ENCODE results near the gene GNPTG.

DNA sequence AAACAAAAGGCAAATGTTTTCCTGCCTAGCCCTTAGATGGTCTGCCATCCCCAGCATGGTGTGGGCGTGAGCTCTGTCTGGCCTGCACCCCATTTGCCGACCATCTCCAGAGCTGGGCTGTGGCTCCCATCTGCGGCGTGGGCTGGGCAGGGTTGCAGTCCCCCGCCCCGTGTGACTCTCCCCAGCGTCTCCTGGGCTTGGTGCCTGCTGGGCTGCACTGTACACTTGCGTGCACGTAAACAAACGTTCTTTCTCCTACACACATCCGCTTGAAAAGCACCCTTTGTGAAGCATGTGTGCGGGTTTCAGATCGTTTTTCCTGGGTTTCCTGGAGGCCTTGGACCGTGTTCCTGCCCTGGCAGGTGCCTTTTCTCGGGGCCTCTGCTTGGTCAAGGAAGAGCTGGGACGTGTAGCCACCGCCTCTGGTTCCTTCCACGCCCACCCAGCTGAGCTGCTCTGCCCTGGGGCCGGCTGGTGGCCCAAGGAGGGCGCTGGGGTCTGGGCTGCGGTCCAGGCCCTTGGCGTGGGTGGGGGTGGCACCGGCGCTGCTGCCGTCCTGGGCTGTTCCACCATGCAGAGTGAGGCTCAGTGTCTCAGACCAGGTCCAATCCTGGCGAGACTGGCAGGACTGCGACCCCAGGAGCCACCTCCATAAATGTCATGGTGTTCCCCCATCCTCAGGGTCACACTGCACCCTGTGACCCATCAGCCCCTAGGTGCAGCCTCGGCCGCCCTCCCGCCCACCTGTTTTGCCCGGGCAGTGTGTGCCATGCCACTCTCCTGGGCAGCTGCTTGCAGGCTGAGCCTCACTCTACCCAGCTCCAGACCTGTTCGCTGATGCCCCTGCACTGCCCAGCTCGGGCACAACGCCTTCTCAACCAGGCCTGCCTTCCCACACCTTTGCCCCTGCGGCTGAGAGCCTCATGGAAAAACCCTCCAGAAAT, 28.2 kb upstream of the GNPTG start:
- TF ChIP-seq, protein P1, sequence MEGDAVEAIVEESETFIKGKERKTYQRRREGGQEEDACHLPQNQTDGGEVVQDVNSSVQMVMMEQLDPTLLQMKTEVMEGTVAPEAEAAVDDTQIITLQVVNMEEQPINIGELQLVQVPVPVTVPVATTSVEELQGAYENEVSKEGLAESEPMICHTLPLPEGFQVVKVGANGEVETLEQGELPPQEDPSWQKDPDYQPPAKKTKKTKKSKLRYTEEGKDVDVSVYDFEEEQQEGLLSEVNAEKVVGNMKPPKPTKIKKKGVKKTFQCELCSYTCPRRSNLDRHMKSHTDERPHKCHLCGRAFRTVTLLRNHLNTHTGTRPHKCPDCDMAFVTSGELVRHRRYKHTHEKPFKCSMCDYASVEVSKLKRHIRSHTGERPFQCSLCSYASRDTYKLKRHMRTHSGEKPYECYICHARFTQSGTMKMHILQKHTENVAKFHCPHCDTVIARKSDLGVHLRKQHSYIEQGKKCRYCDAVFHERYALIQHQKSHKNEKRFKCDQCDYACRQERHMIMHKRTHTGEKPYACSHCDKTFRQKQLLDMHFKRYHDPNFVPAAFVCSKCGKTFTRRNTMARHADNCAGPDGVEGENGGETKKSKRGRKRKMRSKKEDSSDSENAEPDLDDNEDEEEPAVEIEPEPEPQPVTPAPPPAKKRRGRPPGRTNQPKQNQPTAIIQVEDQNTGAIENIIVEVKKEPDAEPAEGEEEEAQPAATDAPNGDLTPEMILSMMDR (IDR thresholded peaks at IDR 0.05; ENCODE audit: low read depth, low read length), result no peak
- TF ChIP-seq, protein P2, sequence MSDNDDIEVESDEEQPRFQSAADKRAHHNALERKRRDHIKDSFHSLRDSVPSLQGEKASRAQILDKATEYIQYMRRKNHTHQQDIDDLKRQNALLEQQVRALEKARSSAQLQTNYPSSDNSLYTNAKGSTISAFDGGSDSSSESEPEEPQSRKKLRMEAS (IDR thresholded peaks at IDR 0.05; ENCODE audit: low read depth, low read length), result no peak
- TF ChIP-seq POLR2A (IDR thresholded peaks at IDR 0.05; ENCODE audit: extremely low read depth, insufficient read length), result no peak
- TF ChIP-seq MYC (IDR thresholded peaks at IDR 0.05; ENCODE audit: low read depth, low read length), result no peak
